HL-60 (cell line): ENCODE results near the gene FFAR2.

Experiments
- CTCF ChIP-seq: IDR thresholded peaks from one replicate; pipeline ENCODE4 v1.5.1; 2011; ENCODE audit warnings: low read length, control low read depth, inconsistent platforms; ENCODE audit not compliant: insufficient read depth
- GABPA ChIP-seq: IDR thresholded peaks from 2 replicates; pipeline ENCODE4 v1.6.1; 2012; ENCODE audit warnings: low read depth
- POLR2AphosphoS5 ChIP-seq: IDR thresholded peaks from 2 replicates; pipeline ENCODE4 v1.6.1; 2012; ENCODE audit warnings: low read depth
- TF ChIP-seq, protein P1 (sequence below): IDR thresholded peaks from 2 replicates; pipeline ENCODE4 v1.6.1; 2012; ENCODE audit warnings: low read depth; ENCODE audit not compliant: insufficient replicate concordance

DNA sequence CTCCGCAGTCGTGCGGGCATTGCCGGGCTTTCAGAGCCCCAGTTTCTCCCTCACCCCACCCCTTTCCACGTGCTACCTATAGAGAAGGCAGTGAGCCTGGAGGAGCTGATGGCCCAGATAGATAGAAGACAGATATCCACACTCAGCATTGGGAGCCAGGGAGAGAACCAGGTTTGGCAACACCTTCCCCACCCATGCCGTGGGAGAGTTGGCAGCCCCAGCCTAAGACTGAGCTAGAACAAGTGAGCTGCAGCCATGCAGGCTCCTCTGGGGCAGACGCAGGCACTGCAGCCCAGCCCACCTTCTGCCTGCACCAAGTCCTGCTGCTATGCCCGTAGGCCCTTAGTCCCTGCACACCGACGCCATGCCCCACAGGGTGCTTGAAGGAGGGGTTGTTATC lies 52.6 kb downstream of the FFAR2 start:
- no peak for TF ChIP-seq CTCF
- no peak for TF ChIP-seq POLR2AphosphoS5
- no peak for TF ChIP-seq GABPA
- TF ChIP-seq, protein P1, sequence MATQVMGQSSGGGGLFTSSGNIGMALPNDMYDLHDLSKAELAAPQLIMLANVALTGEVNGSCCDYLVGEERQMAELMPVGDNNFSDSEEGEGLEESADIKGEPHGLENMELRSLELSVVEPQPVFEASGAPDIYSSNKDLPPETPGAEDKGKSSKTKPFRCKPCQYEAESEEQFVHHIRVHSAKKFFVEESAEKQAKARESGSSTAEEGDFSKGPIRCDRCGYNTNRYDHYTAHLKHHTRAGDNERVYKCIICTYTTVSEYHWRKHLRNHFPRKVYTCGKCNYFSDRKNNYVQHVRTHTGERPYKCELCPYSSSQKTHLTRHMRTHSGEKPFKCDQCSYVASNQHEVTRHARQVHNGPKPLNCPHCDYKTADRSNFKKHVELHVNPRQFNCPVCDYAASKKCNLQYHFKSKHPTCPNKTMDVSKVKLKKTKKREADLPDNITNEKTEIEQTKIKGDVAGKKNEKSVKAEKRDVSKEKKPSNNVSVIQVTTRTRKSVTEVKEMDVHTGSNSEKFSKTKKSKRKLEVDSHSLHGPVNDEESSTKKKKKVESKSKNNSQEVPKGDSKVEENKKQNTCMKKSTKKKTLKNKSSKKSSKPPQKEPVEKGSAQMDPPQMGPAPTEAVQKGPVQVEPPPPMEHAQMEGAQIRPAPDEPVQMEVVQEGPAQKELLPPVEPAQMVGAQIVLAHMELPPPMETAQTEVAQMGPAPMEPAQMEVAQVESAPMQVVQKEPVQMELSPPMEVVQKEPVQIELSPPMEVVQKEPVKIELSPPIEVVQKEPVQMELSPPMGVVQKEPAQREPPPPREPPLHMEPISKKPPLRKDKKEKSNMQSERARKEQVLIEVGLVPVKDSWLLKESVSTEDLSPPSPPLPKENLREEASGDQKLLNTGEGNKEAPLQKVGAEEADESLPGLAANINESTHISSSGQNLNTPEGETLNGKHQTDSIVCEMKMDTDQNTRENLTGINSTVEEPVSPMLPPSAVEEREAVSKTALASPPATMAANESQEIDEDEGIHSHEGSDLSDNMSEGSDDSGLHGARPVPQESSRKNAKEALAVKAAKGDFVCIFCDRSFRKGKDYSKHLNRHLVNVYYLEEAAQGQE, result no peak
